HG03095 (cell line): ENCODE data around the gene RILPL2.
"Not testable (repeated sequence)": the region's sequence is repeated elsewhere in the genome, so short reads cannot be mapped to it uniquely, and the experiment has no call there.

Experiments
- ATAC-seq: cut with Tn5 transposase; IDR thresholded peaks from one replicate; pipeline ENCODE4 v1.9.1; 2021; ENCODE audit warnings: moderate library complexity; ENCODE audit not compliant: unreplicated experiment

Gene RILPL2

GRCh38 chr12:123436017-123436964, at the start of gene RILPL2:
TSS of gene RILPL2 (minus strand) at chr12:123436684. CDS start at chr12:123436420, 264 bp downstream.
- ATAC-seq, result peak; percentile 65

GRCh38 chr12:123485756-123486155, 49.3 kb upstream of the RILPL2 start:
- no peak for ATAC-seq

- no peak for ATAC-seq
Measured at GRCh38 chr12:123483602-123484248, 47.2 kb upstream of the RILPL2 start.

- ATAC-seq, result no peak
Measured at GRCh38 chr12:123482876-123483275, 46.4 kb upstream of the RILPL2 start.

GRCh38 chr12:123481251-123481650, 44.8 kb upstream of the RILPL2 start:
- not testable (repeated sequence) for ATAC-seq

GRCh38 chr12:123479442-123480180, 43.1 kb upstream of the RILPL2 start:
- ATAC-seq, result no peak

- ATAC-seq, result no peak
Measured at GRCh38 chr12:123478762-123479161, 42.3 kb upstream of the RILPL2 start.

GRCh38 chr12:123478069-123478468, 41.6 kb upstream of the RILPL2 start:
- no peak for ATAC-seq

- no peak for ATAC-seq
Measured at GRCh38 chr12:123475246-123475703, 38.8 kb upstream of the RILPL2 start.

GRCh38 chr12:123474485-123475245, 38.2 kb upstream of the RILPL2 start:
- ATAC-seq, result no peak

- no peak for ATAC-seq
Measured at GRCh38 chr12:123472438-123472849, 36.0 kb upstream of the RILPL2 start.

- no peak for ATAC-seq
Measured at GRCh38 chr12:123471374-123472068, 35.0 kb upstream of the RILPL2 start.

- ATAC-seq, result no peak
Measured at GRCh38 chr12:123469978-123470377, 33.5 kb upstream of the RILPL2 start.

- ATAC-seq, result no peak
Measured at GRCh38 chr12:123468786-123469185, 32.3 kb upstream of the RILPL2 start.

GRCh38 chr12:123465084-123465483, 28.6 kb upstream of the RILPL2 start:
- ATAC-seq, result no peak

GRCh38 chr12:123463174-123463573, 26.7 kb upstream of the RILPL2 start:
- ATAC-seq, result not testable (repeated sequence)

- ATAC-seq, result peak; percentile 46
Measured at GRCh38 chr12:123457980-123458779, 21.7 kb upstream of the RILPL2 start, which contains the start of gene SNRNP35. TSS of gene SNRNP35 (plus strand) at chr12:123458139. CDS start at chr12:123465541, 7,402 bp downstream.

- no peak for ATAC-seq
Measured at GRCh38 chr12:123453165-123453564, 16.7 kb upstream of the RILPL2 start.

GRCh38 chr12:123452276-123452550, 15.7 kb upstream of the RILPL2 start:
- ATAC-seq, result not testable (repeated sequence)
